ENCODE data around the gene ARL3.

DNA sequence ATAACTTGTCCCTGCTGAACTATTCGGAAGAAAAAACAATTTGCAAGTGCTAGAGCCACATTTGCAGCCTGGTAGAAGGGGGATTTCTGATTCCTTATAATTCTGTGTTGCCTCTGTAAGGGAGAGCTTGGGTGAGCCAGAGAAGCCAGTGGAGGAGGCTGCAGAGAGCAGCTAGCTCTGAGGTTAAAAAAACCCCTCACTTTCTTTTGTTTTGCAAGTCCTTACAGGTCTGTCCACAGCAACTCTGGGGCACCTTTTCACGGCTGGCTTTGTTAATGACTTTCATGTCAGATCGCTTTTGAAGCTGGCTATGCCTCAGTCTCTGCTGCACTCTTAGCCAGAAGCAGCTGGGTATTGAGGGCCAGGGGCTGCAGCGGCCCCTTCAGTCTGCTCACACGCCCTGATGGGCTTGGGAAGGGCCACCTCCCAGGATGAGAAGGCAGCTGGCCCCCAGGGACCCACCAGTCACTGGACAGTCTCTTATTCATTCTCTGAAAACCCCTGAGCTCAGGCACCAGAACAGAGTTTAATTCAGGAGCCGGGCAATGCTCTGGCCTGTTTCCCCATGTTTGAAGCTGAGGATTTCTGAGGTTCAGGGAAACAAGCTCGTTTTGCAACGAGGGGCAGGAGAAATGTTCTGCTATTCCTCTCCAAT is 39.1 kb downstream of the ARL3 start:
- TF ChIP-seq POLR2A (IDR thresholded peaks at IDR 0.05; ENCODE audit: low read depth) (no peak), CTCF (IDR thresholded peaks at IDR 0.05) (no peak)

Measured in esophagus muscularis mucosa (tissue), 3 donors.